Left lung (tissue), 10 donors: ENCODE results near the gene NINJ2. TPM values are rescaled to one million over a fixed set of nuclear protein-coding genes. Genes with fewer than 3 reads are reported as not detected.

Source experiments
- ATAC-seq: fragments of 200-7000 bp; cut with Tn5 transposase; one replicate; pipeline ENCODE4 v1.9.1; 2020; ENCODE audit warnings: moderate library complexity
- DNase-seq, 4 donors: peaks; one replicate each; pipeline ENCODE4 v3.0.0-alpha.2; 2013 to 2020
- H3K27ac ChIP-seq, 2 donors: fragments of 200-600 bp; sonication (generic) in 1 of 2; one replicate each; pipeline versions ENCODE4 v1.5.0 to v1.8.0; 2020 to 2021
- H3K27me3 ChIP-seq, 2 donors: fragments of 200-600 bp; sonication (generic) in 1 of 2; one replicate each; pipeline versions ENCODE4 v1.5.0 to v1.8.0; 2020 to 2021
- H3K36me3 ChIP-seq, 2 donors: fragments of 200-600 bp; sonication (generic) in 1 of 2; one replicate each; pipeline versions ENCODE4 v1.5.0 to v1.8.0; 2020 to 2021
- H3K4me1 ChIP-seq, 2 donors: fragments of 200-600 bp; one replicate each; pipeline ENCODE4 v1.8.0; 2021
- H3K4me3 ChIP-seq, 2 donors: fragments of 200-600 bp; sonication (generic) in 1 of 2; one replicate each; pipeline versions ENCODE4 v1.5.0 to v1.8.0; 2020 to 2021; ENCODE audit warnings: mild to moderate bottlenecking in 1 of 2
- H3K9me3 ChIP-seq, 2 donors: fragments of 200-600 bp; sonication (generic) in 1 of 2; one replicate each; pipeline versions ENCODE4 v1.5.0 to v1.8.0; 2020 to 2021
- CTCF ChIP-seq, 2 donors: fragments of 200-600 bp; sonication (generic) in 1 of 2; IDR thresholded peaks; one replicate each; pipeline versions ENCODE4 v1.5.0 to v1.8.0; 2021; ENCODE audit warnings: antibody characterized with exemption in 2 of 2
- intact Hi-C, 2 donors: fragments of 100-400 bp; cut with DNase I; formaldehyde crosslinking; loops; one replicate each; pipeline versions ENCODE4 v1.11.2 to v1.14.2; 2022
- polyA plus RNA-seq, 6 donors: library from polyadenylated mRNA; unstranded; fragments of 120-200 nt; gene quantifications; one replicate each; pipeline ENCODE4 v1.2.1, GENCODE V29; 2013; ENCODE audit not compliant: insufficient read length in 6 of 6
- total RNA-seq, 2 donors: library from RNA; stranded (reverse); fragmentation: NEBNext Ultra II Directional; extraction: Animal tissue kit (Norgen Biotek cat#: 25700); gene quantifications; one replicate each; pipeline ENCODE4 v1.2.1, GENCODE V29; 2021
- donor health status: DM: no; HTN: yes; CAD: no.
- donor health status: DM: no; HTN: no; CAD: no.

NINJ2 gene
- total and polyA plus RNA-seq, 8 donors = 1.2 to 18.0 (median 2.8) TPM

GRCh38 chr12:560691-561390, 102.4 kb downstream of the NINJ2 start:
- Histone ChIP-seq H3K27ac (peak overlapping the region in 1 of 2 donors; percentile 94), H3K9me3 (no peaks in the 10 kb centered on the region), H3K27me3 (no peaks in the 10 kb centered on the region), H3K4me1 (peaks cover 0 to 46% of the 10 kb centered on the region in 2 donors), H3K4me3 (no peak overlapping the region), H3K36me3 (peaks cover 0 to 37% of the 10 kb centered on the region in 2 donors)
- intact Hi-C loops = no loop called here
- DNase-seq (no peak), ATAC-seq (no peak)
- TF ChIP-seq CTCF (IDR thresholded peaks at IDR 0.05) = no peak

- ATAC-seq (no peak), DNase-seq (no peak)
- H3K27me3 ChIP-seq = no peaks in the 10 kb centered on the region
- intact Hi-C loops = no loop called here
- no peaks in the 10 kb centered on the region for H3K9me3 ChIP-seq
- H3K27ac ChIP-seq = no peak overlapping the region
- no peak for TF ChIP-seq CTCF (IDR thresholded peaks at IDR 0.05)
- H3K36me3 ChIP-seq = peaks cover 0 to 37% of the 10 kb centered on the region in 2 donors
- H3K4me3 ChIP-seq = no peak overlapping the region
- peaks cover 0 to 51% of the 10 kb centered on the region in 2 donors for H3K4me1 ChIP-seq
Measured at GRCh38 chr12:559906-560455, 103.3 kb downstream of the NINJ2 start.

- DNase-seq = no peak
- no peak overlapping the region for H3K27ac ChIP-seq
- TF ChIP-seq CTCF (IDR thresholded peaks at IDR 0.05) = no peak
- intact Hi-C loops = no loop called here
- H3K27me3 ChIP-seq = no peaks in the 10 kb centered on the region
- no peaks in the 10 kb centered on the region for H3K9me3 ChIP-seq
- H3K36me3 ChIP-seq = peaks cover 0 to 32% of the 10 kb centered on the region in 2 donors
- no peak for ATAC-seq
- H3K4me1 ChIP-seq = peaks cover 0 to 55% of the 10 kb centered on the region in 2 donors
- no peak overlapping the region for H3K4me3 ChIP-seq
Measured at GRCh38 chr12:559208-559905, 103.9 kb downstream of the NINJ2 start.

GRCh38 chr12:558580-558979, 104.7 kb downstream of the NINJ2 start:
- no peak overlapping the region for H3K27ac ChIP-seq
- H3K4me1 ChIP-seq = peaks cover 0 to 55% of the 10 kb centered on the region in 2 donors
- no peak overlapping the region for H3K4me3 ChIP-seq
- H3K27me3 ChIP-seq = no peaks in the 10 kb centered on the region
- intact Hi-C loops = no loop called here
- no peaks in the 10 kb centered on the region for H3K9me3 ChIP-seq
- DNase-seq (no peak), ATAC-seq (no peak)
- H3K36me3 ChIP-seq = peaks cover 0 to 30% of the 10 kb centered on the region in 2 donors
- TF ChIP-seq CTCF (IDR thresholded peaks at IDR 0.05) = no peak

- no peak for TF ChIP-seq CTCF (IDR thresholded peaks at IDR 0.05)
- DNase-seq = no peak
Measured at GRCh38 chr12:556498-556897, 106.7 kb downstream of the NINJ2 start.

More at GRCh38 chr12:556498-556897, 106.7 kb downstream of the NINJ2 start:
- Histone ChIP-seq H3K4me1 (peaks cover 0 to 44% of the 10 kb centered on the region in 2 donors), H3K9me3 (no peaks in the 10 kb centered on the region), H3K27ac (no peak overlapping the region), H3K27me3 (no peaks in the 10 kb centered on the region), H3K36me3 (peaks cover 0 to 24% of the 10 kb centered on the region in 2 donors), H3K4me3 (no peak overlapping the region)
- ATAC-seq = no peak
- intact Hi-C loops = no loop called here
